ENCODE results near the gene INAFM1.

Gene INAFM1

GRCh38 chr19:47309038-47309437 is 34.4 kb downstream of the INAFM1 start:
- DNase-seq (ENCODE audit: low read depth in 3 of 3, low spot score in 1 of 3), result no peak

GRCh38 chr19:47309608-47310007 is 34.9 kb downstream of the INAFM1 start, which contains the start of gene C5AR1:
C5AR1 (plus strand) TSS chr19:47309861; CDS start chr19:47309896, 35 bp downstream.
- DNase-seq (ENCODE audit: low read depth in 3 of 3, low spot score in 1 of 3), result no peak

- no peak for DNase-seq (ENCODE audit: low read depth in 3 of 3, low spot score in 1 of 3)
Measured at GRCh38 chr19:47310323-47310722, 35.6 kb downstream of the INAFM1 start.

- no peak for DNase-seq (ENCODE audit: low read depth in 3 of 3, low spot score in 1 of 3)
Measured at GRCh38 chr19:47310819-47311218, 36.1 kb downstream of the INAFM1 start.

- no peak for DNase-seq (ENCODE audit: low read depth in 3 of 3, low spot score in 1 of 3)
Measured at GRCh38 chr19:47312366-47313006, 37.8 kb downstream of the INAFM1 start.

DNA sequence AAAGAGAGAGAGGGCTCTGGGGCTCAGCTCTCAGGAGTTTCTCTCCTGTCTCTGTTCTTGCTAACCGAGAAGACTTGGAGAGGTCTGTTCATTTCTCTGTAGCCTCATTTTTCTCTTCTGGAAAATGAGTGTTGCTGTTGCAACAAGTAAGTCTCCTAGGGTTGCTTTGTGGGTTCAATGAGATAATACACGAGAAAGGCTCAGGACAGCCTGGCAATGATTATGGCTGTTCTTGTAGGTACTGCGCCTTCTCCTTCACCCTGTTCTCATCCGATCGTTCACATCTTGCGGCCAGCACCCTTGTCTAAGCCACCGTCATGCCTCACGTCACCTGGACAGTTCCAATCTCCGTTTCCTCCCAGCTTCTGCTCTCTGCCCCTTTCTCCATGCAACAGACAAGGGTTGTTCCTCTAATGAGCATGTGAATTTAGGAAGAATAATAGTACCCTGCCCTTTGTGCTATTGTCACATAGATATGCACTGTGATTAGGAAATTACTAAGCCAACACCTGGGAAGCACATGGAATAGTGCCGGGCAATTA is 39.1 kb downstream of the INAFM1 start:
- DNase-seq (ENCODE audit: low read depth in 3 of 3, low spot score in 1 of 3), result no peak

- DNase-seq (ENCODE audit: low read depth in 3 of 3, low spot score in 1 of 3), result no peak
Measured at GRCh38 chr19:47315125-47315821, 40.6 kb downstream of the INAFM1 start.

GRCh38 chr19:47316513-47316912 is 41.8 kb downstream of the INAFM1 start:
- DNase-seq (ENCODE audit: low read depth in 3 of 3, low spot score in 1 of 3), result no peak

DNA sequence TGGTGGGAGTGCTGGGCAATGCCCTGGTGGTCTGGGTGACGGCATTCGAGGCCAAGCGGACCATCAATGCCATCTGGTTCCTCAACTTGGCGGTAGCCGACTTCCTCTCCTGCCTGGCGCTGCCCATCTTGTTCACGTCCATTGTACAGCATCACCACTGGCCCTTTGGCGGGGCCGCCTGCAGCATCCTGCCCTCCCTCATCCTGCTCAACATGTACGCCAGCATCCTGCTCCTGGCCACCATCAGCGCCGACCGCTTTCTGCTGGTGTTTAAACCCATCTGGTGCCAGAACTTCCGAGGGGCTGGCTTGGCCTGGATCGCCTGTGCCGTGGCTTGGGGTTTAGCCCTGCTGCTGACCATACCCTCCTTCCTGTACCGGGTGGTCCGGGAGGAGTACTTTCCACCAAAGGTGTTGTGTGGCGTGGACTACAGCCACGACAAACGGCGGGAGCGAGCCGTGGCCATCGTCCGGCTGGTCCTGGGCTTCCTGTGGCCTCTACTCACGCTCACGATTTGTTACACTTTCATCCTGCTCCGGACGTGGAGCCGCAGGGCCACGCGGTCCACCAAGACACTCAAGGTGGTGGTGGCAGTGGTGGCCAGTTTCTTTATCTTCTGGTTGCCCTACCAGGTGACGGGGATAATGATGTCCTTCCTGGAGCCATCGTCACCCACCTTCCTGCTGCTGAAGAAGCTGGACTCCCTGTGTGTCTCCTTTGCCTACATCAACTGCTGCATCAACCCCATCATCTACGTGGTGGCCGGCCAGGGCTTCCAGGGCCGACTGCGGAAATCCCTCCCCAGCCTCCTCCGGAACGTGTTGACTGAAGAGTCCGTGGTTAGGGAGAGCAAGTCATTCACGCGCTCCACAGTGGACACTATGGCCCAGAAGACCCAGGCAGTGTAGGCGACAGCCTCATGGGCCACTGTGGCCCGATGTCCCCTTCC is 45.5 kb downstream of the INAFM1 start:
- no peak for DNase-seq (ENCODE audit: low read depth in 3 of 3, low spot score in 1 of 3)

GRCh38 chr19:47321630-47322029 is 46.9 kb downstream of the INAFM1 start:
- no peak for DNase-seq (ENCODE audit: low read depth in 3 of 3, low spot score in 1 of 3)

- DNase-seq (ENCODE audit: low read depth in 3 of 3, low spot score in 1 of 3), result no peak
Measured at GRCh38 chr19:47322058-47322457, 47.4 kb downstream of the INAFM1 start.

DNA sequence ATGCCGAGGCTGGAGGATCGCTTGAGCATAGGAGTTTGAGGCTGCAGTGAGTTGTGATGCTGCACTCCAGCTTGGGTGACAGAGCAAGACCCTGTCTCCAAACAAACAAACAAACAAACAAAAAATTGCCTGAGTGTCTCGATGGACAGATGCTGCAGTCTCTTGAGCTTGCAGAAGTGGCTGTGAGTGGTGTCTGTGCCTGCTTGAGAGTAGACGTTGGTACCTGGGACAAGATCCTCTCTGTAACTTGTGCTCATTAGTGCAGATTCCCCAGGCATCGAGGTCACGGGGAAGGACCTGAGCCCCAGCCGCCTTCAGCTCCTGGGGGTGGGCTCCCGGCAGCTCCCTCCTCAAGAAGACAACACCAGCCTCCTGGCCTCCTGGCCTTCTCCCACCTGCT is 48.7 kb downstream of the INAFM1 start:
- DNase-seq (ENCODE audit: low read depth in 3 of 3, low spot score in 1 of 3), result no peak

DNA sequence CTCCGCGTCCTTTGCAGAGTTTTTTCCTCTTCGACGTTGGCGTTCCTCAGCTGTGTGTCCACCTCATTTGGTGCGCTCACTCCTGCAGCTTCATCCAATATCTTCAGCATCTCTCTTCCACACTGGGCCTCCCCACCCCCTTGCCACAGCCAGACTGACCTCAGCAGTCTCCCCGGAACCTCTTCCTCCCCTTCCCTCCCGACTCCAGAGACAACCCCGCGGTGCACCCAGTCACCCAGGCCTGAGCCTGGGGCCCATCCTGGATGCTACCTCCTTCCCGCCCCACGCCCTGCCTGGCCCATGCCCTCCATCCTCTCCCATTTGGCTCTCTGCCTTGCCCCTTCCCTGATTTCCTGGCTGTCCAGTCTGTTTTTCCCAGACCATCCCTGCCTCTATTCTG is 49.2 kb downstream of the INAFM1 start:
- DNase-seq (ENCODE audit: low read depth in 3 of 3, low spot score in 1 of 3), result no peak

- no peak for DNase-seq (ENCODE audit: low read depth in 3 of 3, low spot score in 1 of 3)
Measured at GRCh38 chr19:47324502-47324901, 49.8 kb downstream of the INAFM1 start.

Data from stimulated activated CD4-positive, alpha-beta T cell treated with anti-CD3 and anti-CD28 coated beads, TNF-alpha, amount 100 ng/mL, for 1 hour (primary cell).